Hematopoietic multipotent progenitor cell treated with erythropoietin and hydrocortisone succinate and interleukin-3 and kit ligand, for 15 days (in vitro differentiated cells): ENCODE data around the gene DACH1.

ENCODE experiments used
- DNase-seq: peaks from one replicate; pipeline ENCODE4 v3.0.0-alpha.2; 2015; ENCODE audit warnings: low spot score

Gene DACH1

GRCh38 chr13:71583581-71583980 is 283.4 kb downstream of the DACH1 start:
- DNase-seq = no peak

DNA sequence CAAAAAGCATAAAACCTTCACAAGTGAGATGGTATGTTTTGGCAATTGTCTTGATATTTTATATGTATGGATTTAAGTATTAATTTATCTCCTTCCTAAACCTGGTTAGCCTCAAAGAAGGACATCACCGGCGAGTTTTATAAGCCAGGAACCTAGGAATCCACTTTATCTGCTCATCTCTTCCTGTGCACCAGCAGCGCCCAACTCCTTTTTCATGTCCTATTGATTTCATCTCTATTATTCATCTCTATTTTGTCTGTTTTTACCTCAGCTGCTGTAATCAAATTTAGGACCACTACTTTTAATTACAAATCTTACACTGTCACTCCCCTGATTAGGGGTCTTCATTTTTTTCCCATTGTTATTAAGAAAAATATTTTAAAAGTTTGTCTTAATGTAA is 286.4 kb downstream of the DACH1 start:
- DNase-seq = no peak

DNA sequence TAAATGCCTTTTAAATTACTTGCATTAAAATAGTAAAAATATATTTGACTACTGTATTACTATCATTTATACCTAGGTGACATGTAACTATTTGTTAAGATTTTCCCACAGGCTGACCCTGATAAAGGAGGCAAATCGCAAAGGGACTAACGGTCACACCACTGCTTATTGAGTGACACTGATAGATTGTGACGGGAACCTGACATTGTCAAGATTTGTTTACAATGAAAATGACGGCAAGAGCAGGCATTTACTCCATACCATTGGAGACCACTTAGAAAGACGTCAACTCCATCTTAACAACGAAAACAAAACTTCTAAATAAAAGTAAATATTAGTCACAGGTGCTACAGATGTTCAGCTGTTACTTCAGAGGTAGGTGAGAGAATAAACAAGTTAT is 289.0 kb downstream of the DACH1 start:
- DNase-seq = no peak

GRCh38 chr13:71577127-71577526 is 289.9 kb downstream of the DACH1 start:
- no peak for DNase-seq

GRCh38 chr13:71576571-71576970 is 290.4 kb downstream of the DACH1 start:
- DNase-seq = no peak

GRCh38 chr13:71546881-71547280 is 320.1 kb downstream of the DACH1 start:
- DNase-seq = no peak

- DNase-seq = no peak
Observed at GRCh38 chr13:71540098-71540497, 326.9 kb downstream of the DACH1 start.

- no peak for DNase-seq
Observed at GRCh38 chr13:71536201-71536600, 330.8 kb downstream of the DACH1 start.

DNA sequence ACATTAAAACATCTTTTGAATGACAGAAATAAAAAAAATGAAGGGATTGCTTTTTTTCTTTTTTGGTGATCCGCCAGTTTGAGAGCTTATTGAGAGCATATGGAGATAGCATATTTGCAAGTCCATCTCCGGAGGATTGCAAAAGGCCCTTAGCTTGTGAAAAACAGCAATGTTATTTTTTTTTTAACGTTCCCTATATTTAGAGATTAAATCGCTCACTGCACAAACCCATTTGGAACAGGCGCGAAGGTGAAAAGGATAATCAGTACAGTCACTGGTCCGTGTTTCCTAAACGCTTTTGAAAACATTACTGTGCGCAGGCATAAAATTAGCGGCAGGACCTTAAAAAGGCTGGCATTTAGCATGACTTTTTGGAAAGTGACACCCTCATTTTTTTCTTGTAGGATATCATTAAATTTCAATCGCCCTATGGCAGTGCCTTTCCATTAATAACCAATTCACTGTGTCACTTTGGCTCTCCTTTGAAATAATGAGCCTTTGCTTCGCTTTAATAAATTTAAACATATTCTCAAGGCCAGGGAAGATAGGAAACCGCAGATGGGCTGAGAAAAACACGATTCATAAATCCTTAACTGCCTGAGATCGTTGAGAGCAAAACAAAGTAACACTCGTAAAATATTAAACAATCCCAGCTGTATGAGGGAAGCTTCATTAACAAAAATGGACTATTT is 342.2 kb downstream of the DACH1 start:
- DNase-seq = no peak

DNA sequence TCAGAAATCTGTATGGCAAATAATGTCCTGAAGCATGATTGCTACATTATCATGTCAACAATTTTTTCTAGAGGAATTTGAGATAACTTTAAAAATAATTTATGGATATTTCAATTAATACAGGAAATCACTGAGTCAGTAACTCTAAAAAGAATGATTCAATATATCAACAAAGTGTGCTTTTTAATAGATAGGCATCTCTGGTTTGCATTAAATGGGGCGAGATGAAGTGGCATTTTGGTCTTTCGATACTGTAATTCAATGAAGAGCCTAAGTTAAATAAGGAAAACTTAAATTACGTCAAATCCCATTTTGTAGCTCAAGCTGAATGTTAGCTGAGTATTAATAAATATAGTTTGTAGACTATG is 342.8 kb downstream of the DACH1 start:
- DNase-seq = no peak

DNA sequence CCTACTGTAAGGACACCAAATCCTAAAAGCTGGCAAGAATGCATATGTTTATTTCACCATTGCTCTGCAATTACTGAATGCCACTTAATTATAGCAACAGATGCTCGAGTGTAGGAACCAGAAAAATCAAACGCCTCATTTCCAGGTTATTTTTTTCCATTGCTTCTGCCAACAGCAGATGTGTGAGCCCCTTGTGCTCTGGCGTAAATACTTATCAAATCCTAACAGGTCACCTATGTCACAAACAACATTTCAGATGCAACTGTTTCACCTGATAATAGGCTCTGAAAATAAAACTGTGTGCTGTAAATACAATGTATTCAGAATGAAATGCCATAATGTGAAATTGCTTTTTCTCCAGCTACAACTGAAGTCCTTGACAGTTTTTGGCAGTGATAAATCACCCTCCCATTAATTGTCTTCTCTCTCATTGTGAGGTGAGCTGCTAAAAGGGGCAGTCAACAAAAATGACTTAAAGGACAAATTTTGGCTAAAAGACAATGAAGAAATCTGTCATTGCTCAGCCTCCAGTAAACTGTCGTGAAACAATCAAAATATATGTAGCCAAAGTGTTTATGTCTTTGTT is 344.0 kb downstream of the DACH1 start:
- no peak for DNase-seq

DNA sequence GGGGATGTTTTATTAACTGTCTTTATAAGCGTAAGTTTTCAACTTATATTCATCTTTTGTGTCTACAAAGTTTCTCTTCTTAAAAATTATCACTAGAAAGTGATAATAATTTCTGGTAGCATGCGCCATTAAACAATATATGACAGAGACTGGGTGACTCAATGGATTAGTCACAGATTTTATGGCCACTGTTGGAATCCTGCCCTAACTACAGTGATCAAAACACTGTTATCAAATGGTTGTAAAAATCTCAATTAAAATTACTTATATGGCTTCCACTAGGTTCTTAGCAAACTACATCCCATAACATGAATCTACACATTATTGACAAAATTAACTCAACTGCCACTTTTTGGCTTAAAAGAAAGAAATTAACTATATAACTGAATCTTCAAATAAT is 350.0 kb downstream of the DACH1 start:
- no peak for DNase-seq

DNA sequence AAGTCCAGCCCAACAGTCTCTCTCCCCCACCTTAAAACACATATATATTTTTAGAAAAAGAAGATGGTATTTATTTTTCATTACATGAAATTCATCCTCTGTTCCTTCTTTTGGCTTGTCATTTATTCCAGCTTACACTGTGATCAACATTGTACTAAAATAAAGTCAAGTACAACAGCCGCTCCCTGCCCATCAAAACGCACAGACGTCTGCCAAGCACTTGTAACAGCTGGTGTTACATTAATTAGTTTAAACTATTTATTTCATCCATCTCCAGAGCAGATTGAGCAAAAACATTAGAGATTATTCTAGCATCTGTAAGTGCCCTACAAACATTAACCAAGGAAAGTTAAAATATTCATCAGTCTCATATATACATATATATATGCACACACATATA is 350.5 kb downstream of the DACH1 start:
- DNase-seq = no peak

DNA sequence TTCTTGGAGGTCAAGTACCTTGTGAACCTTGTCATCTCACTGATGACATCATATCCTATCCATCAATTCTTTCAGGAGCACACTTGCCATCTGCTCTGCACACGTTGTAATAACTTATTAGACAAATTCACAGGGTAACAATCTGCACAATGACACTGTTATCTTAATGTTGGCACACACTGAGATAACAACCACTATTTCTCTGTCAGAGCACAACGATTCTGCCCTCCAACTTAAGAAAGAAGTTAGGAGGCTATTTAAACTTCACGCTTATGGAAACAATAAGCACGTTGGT is 351.3 kb downstream of the DACH1 start:
- DNase-seq = no peak

- no peak for DNase-seq
Observed at GRCh38 chr13:71514900-71515743, 351.9 kb downstream of the DACH1 start.

- DNase-seq = no peak
Observed at GRCh38 chr13:71513411-71514033, 353.5 kb downstream of the DACH1 start.

- no peak for DNase-seq
Observed at GRCh38 chr13:71503781-71504180, 363.2 kb downstream of the DACH1 start.

DNA sequence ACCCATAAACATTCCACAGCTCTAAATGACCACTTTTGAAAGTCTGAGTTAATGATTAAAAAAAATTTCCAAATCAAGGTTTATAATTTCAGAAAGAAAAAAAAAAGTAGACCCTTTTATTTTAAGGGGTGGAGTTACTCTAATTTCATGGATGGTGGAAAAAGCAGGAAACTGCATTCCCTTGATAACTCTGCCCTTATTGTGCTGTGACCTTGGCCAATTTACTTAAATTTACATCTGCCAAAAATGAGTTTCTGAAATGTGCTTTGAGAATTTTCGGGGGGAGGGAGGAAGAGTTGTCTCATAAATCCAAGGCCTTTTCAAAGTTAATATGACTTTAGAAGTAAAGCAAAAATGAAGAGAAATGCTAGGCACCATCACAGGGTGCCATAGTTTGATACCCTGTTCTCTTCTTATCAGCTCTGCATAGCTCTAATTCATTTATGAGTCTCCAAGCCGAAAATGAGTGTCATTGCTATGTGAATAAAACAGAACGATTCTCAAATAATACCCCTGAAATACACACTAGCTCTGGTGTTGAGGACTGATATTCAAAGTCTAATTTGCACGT is 367.0 kb downstream of the DACH1 start:
- DNase-seq = no peak

DNA sequence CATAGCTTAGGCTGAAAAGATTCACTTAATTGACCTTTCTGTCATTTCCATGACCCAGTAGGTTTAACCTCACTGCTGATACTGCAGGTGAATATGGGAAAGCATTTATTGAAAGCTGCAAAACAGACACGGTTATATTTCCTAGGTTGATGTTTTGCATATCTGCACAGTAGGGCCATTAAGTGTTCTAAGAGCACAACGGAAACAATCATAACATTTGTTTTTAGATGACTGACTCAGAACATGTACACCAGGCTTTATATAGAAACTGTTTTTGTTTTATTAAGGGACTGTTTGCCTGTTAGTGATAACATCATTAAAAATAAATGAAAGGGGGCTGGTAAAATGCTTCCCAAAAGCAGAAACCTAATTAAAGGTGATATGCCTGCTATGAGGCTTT is 367.8 kb downstream of the DACH1 start:
- no peak for DNase-seq

DNA sequence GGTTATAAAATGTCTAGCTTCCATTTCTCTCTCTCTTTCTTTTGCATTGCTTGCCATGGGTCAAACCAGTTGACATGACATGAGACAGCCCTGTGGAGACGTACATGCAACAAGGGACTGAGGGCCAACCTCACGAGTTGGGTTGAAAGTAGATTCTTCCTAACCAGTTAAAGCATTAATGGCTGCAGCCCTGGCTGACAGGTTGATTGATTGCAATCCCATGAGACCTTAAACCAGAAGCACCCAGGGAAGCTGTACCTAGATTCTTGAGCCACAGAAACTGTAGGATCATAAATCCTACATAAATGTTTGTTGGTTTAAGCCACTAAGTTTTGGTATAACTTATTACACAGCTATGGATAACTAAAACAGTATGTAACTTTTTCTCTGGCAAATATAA is 373.8 kb downstream of the DACH1 start:
- no peak for DNase-seq

DNA sequence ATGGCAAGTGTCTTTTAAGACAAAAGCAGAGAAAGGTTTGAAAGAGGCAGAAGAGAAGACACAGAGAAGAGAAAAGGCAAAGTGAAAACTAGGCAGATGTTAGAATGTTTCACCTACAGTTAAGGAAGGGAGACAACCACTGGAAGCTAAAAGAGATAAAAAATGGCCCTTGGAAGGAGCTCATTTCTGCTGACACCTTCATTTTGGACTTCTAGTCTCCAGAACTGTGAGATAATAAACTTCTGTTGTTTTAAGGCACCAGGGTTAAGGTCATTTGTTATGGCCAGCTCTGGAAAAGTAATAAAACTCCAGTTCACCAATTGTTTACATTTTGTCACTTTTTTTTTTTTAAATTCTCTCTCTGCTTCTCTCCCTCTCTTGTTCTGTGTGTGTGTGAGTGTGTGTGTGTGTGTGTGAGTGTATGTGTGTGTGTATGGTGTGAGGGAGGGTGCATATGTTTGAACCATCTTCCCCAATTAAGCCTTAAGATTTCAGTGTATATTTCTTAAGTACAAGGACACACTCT is 374.6 kb downstream of the DACH1 start:
- DNase-seq = no peak

DNA sequence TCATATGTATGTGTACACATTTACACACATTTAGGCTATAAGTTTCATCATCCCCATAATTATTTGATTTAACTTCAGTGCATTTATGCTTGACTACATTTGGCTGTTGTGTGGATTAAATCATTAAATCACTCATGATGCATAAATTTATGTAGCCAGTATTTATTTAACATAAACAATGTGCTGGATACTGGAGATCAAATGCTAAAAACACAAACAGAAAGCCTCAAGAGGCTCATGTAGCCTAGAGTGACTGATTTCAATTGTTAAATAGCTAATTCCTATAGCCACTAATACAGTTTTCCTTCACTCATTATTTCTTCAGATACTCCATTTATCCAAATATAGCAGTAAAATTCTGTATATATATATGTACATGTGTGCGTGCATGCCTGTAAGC is 376.0 kb downstream of the DACH1 start:
- no peak for DNase-seq

GRCh38 chr13:71489041-71489440 is 378.0 kb downstream of the DACH1 start:
- DNase-seq = no peak
